A549 (cell line): Measurements from ENCODE around the gene IDI1.

Experiments used
- KDM5A ChIP-seq: fragments of 200-600 bp; sonication (generic); IDR thresholded peaks from 2 replicates; pipeline ENCODE4 v1.6.1; 2016; ENCODE audit warnings: antibody characterized with exemption, mild to moderate bottlenecking
- NR3C1 ChIP-seq: fragments of >200 bp; sonication (Bioruptor Twin); formaldehyde crosslinking; IDR thresholded peaks from 3 replicates; pipeline ENCODE4 v1.6.1; 2017
- POLR2A ChIP-seq: IDR thresholded peaks from 2 replicates; pipeline ENCODE4 v1.6.1; 2012; ENCODE audit warnings: mild to moderate bottlenecking, low read length
- RAD21 ChIP-seq, 2 experiments: fragments of >200 bp in 1 of 2; sonication (Bioruptor Twin) in 1 of 2; formaldehyde crosslinking in 1 of 2; IDR thresholded peaks in 1 of 2; conservative IDR thresholded peaks in 1 of 2; 2 replicates in 1 of 2; 3 replicates in 1 of 2; pipeline ENCODE4 v1.6.1; 2012 to 2018; ENCODE audit warnings: inconsistent platforms in 1 of 2
- TP53 ChIP-seq: fragments of 250-450 bp; sonication (Bioruptor Pico); IDR thresholded peaks from 2 replicates; pipeline ENCODE4 v1.5.0; 2021; ENCODE audit warnings: mild to moderate bottlenecking, moderate library complexity
- TF ChIP-seq, protein P1 (sequence below): fragments of >200 bp; sonication (Bioruptor Twin); formaldehyde crosslinking; IDR thresholded peaks from 3 replicates; pipeline ENCODE4 v1.5.1; 2016
- TF ChIP-seq, protein P2 (sequence below): fragments of 200-600 bp; sonication (generic); IDR thresholded peaks from 2 replicates; pipeline ENCODE4 v1.6.1; 2016; ENCODE audit warnings: antibody characterized with exemption, mild to moderate bottlenecking, moderate library complexity
- TF ChIP-seq, protein P3 (sequence below): IDR thresholded peaks from 2 replicates; pipeline ENCODE4 v1.6.1; 2012

DNA sequence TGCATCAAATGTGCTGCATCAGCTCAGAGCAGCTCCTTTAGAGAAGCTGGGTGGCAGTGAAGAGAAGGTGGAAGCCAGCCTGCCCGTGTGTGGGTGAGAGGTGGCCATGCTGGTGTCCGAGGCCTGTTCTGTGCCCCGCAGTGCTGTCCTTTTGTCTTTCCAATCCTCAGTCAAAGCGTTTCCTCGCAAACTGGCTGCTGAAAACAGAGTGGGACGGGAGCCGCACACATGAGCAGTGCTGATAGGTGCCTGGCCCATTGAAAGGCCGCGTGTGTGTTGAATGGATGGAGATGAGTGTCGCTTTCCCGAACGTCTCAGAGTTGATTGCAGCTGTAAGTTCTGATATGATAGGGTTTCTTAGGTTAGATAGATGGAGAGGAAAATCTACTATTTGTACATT, 46.6 kb upstream of the IDI1 start:
- TF ChIP-seq, protein P1, sequence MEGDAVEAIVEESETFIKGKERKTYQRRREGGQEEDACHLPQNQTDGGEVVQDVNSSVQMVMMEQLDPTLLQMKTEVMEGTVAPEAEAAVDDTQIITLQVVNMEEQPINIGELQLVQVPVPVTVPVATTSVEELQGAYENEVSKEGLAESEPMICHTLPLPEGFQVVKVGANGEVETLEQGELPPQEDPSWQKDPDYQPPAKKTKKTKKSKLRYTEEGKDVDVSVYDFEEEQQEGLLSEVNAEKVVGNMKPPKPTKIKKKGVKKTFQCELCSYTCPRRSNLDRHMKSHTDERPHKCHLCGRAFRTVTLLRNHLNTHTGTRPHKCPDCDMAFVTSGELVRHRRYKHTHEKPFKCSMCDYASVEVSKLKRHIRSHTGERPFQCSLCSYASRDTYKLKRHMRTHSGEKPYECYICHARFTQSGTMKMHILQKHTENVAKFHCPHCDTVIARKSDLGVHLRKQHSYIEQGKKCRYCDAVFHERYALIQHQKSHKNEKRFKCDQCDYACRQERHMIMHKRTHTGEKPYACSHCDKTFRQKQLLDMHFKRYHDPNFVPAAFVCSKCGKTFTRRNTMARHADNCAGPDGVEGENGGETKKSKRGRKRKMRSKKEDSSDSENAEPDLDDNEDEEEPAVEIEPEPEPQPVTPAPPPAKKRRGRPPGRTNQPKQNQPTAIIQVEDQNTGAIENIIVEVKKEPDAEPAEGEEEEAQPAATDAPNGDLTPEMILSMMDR = no peak
- no peak for TF ChIP-seq NR3C1
- TF ChIP-seq, protein P2, sequence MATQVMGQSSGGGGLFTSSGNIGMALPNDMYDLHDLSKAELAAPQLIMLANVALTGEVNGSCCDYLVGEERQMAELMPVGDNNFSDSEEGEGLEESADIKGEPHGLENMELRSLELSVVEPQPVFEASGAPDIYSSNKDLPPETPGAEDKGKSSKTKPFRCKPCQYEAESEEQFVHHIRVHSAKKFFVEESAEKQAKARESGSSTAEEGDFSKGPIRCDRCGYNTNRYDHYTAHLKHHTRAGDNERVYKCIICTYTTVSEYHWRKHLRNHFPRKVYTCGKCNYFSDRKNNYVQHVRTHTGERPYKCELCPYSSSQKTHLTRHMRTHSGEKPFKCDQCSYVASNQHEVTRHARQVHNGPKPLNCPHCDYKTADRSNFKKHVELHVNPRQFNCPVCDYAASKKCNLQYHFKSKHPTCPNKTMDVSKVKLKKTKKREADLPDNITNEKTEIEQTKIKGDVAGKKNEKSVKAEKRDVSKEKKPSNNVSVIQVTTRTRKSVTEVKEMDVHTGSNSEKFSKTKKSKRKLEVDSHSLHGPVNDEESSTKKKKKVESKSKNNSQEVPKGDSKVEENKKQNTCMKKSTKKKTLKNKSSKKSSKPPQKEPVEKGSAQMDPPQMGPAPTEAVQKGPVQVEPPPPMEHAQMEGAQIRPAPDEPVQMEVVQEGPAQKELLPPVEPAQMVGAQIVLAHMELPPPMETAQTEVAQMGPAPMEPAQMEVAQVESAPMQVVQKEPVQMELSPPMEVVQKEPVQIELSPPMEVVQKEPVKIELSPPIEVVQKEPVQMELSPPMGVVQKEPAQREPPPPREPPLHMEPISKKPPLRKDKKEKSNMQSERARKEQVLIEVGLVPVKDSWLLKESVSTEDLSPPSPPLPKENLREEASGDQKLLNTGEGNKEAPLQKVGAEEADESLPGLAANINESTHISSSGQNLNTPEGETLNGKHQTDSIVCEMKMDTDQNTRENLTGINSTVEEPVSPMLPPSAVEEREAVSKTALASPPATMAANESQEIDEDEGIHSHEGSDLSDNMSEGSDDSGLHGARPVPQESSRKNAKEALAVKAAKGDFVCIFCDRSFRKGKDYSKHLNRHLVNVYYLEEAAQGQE = no peak
- TF ChIP-seq, protein P3, sequence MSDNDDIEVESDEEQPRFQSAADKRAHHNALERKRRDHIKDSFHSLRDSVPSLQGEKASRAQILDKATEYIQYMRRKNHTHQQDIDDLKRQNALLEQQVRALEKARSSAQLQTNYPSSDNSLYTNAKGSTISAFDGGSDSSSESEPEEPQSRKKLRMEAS = no peak
- TF ChIP-seq KDM5A = no peak
- TF ChIP-seq POLR2A = no peak
- TF ChIP-seq RAD21 (conservative IDR thresholded peaks at IDR 0.05 in 1 of 2, IDR thresholded peaks at IDR 0.05 in 1 of 2) = no peak
- TF ChIP-seq TP53 (CRISPR knock-in tag) = no peak
